Lung (tissue), 12 donors: ENCODE measurements around the gene MSMP. TPM values are rescaled to one million over a fixed set of nuclear protein-coding genes. Genes with fewer than 3 reads are reported as not detected.

Experiments
- ATAC-seq: fragments of 200-7000 bp; cut with Tn5 transposase; one replicate; pipeline ENCODE4 v1.9.1; 2020; ENCODE audit warnings: moderate number of reproducible peaks; ENCODE audit not compliant: insufficient read depth, low FRiP score
- DNase-seq, 3 donors: peaks; one replicate each; pipeline ENCODE4 v3.0.0-alpha.2; 2013 to 2017
- H3K27ac ChIP-seq, 2 donors: one replicate each; pipeline ENCODE4 v1.5.1; 2013; ENCODE audit warnings: mild to moderate bottlenecking in 2 of 2, moderate library complexity in 2 of 2, control low read depth in 1 of 2, inconsistent platforms in 1 of 2, low read depth in 1 of 2, low read length in 1 of 2
- H3K27me3 ChIP-seq, 3 donors: one replicate each; pipeline ENCODE4 v1.5.1; 2013; ENCODE audit warnings: low read length in 2 of 3; ENCODE audit not compliant: control insufficient read depth in 3 of 3, insufficient read depth in 3 of 3
- H3K36me3 ChIP-seq, 4 donors: one replicate each; pipeline ENCODE4 v1.5.1; 2013; ENCODE audit warnings: low read length in 4 of 4, mild to moderate bottlenecking in 1 of 4, moderate library complexity in 1 of 4; ENCODE audit not compliant: control insufficient read depth in 4 of 4, insufficient read depth in 4 of 4
- H3K4me1 ChIP-seq, 5 donors: one replicate each; pipeline ENCODE4 v1.5.1; 2013; ENCODE audit warnings: low read length in 5 of 5, mild to moderate bottlenecking in 2 of 5, moderate library complexity in 1 of 5; ENCODE audit not compliant: control insufficient read depth in 5 of 5, insufficient read depth in 5 of 5
- H3K4me3 ChIP-seq: one replicate; pipeline ENCODE4 v1.5.1; 2013; ENCODE audit warnings: mild to moderate bottlenecking, control low read depth, moderate library complexity
- H3K9ac ChIP-seq, 2 donors: one replicate each; pipeline ENCODE4 v1.5.1; 2013; ENCODE audit warnings: low read length in 2 of 2, control low read depth in 1 of 2; ENCODE audit not compliant: insufficient read depth in 1 of 2
- H3K9me3 ChIP-seq, 4 donors: one replicate each; pipeline ENCODE4 v1.5.1; 2013; ENCODE audit warnings: low read length in 3 of 4, mild to moderate bottlenecking in 1 of 4, moderate library complexity in 1 of 4; ENCODE audit not compliant: control insufficient read depth in 4 of 4, insufficient read depth in 3 of 4
- WGBS, 2 donors: extraction: QIAGEN DNeasy Blood & Tissue Kit; methylation state at CpG; one replicate each; pipeline ENCODE4 v1.1.7; 2013; 5-methylcytosine and 5-hydroxymethylcytosine counted together
- polyA plus RNA-seq, 2 donors: library from polyadenylated mRNA; stranded (reverse); fragments of 200-250 nt; gene quantifications; one replicate each; pipeline ENCODE4 v1.2.1, GENCODE V29; 2013
- total RNA-seq, 2 donors: library from RNA; depleted of rRNA in 1 of 2; stranded (reverse); fragments of >200 nt in 1 of 2; gene quantifications; one replicate each; pipeline ENCODE4 v1.2.1, GENCODE V29; 2014 to 2021
- TF ChIP-seq, protein P1 (sequence below): IDR thresholded peaks from 2 replicates; pipeline ENCODE4 v1.5.1; 2012; ENCODE audit warnings: mild to moderate bottlenecking; ENCODE audit errors: control extremely low read depth, extremely low read depth
- donor health status: control.
- donor health status: control.
- donor health status: Bipolar disorder and iron deficiency.
- donor health status: healthy.
- donor health status: DM: yes; HTN: yes; CAD: no.

MSMP gene
- total and polyA plus RNA-seq, 4 donors: 0.62 to 1.6 (median 1.2) TPM; not detected in 1

DNA sequence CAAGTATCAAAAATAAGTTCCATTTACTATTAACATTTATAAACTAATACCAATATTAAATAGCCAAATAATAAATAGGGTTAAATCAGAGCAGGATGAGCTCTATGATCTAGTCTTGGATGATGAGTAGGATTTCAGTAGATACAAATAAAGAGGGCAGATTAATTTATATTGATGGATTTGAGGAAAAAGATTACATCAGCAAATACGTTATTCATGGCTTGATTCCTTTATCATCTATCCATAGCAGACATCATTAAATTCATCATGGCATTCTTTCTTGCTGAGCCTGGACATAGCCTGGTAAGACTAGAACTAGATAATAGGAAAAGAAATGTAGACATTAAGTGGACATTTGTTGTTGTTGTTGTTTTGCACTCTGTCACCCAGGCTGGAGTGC, 13.4 kb upstream of the MSMP start:
- DNase-seq (no peak), ATAC-seq (no peak)
- H3K36me3 ChIP-seq: no peaks in the 10 kb centered on the region
- H3K4me1 ChIP-seq: peaks cover 2 to 23% (median 17%) of the 10 kb centered on the region in 5 donors
- no peak overlapping the region for H3K9ac ChIP-seq
- H3K27ac ChIP-seq: no peak overlapping the region
- no peaks in the 10 kb centered on the region for H3K9me3 ChIP-seq
- H3K27me3 ChIP-seq: no peaks in the 10 kb centered on the region
- TF ChIP-seq, protein P1, sequence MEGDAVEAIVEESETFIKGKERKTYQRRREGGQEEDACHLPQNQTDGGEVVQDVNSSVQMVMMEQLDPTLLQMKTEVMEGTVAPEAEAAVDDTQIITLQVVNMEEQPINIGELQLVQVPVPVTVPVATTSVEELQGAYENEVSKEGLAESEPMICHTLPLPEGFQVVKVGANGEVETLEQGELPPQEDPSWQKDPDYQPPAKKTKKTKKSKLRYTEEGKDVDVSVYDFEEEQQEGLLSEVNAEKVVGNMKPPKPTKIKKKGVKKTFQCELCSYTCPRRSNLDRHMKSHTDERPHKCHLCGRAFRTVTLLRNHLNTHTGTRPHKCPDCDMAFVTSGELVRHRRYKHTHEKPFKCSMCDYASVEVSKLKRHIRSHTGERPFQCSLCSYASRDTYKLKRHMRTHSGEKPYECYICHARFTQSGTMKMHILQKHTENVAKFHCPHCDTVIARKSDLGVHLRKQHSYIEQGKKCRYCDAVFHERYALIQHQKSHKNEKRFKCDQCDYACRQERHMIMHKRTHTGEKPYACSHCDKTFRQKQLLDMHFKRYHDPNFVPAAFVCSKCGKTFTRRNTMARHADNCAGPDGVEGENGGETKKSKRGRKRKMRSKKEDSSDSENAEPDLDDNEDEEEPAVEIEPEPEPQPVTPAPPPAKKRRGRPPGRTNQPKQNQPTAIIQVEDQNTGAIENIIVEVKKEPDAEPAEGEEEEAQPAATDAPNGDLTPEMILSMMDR: no peak
- WGBS, 2 donors: 88 to 95% methylated on average over 1 of the region's 1 CpG
- no peak overlapping the region for H3K4me3 ChIP-seq

DNA sequence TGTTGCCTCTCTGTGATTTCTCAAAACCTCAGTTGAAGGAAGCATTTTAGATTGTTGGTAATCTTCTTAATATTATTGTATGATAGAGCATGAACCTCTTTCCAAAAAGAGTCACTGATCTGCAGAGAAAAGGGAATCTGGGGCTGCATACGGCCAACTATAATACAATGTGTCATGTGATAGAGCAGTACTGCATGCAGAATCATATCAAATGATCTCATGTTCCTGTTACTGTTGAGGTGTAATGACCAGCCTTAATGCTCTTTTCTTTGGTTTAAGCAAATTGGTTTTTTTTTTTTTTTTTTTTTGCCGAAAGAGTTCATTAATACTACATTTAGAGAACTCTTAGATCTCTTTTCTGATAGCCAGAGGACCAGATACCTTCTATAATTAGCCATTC, 12.9 kb upstream of the MSMP start:
- Histone ChIP-seq H3K27ac (no peak overlapping the region), H3K27me3 (no peaks in the 10 kb centered on the region), H3K36me3 (no peaks in the 10 kb centered on the region), H3K4me1 (peaks cover 2 to 20% (median 15%) of the 10 kb centered on the region in 5 donors), H3K4me3 (no peak overlapping the region), H3K9ac (no peak overlapping the region), H3K9me3 (no peaks in the 10 kb centered on the region)
- no peak for DNase-seq
- 74 to 97% methylated on average over 2 of the region's 2 CpGs for WGBS, 2 donors
- no peak for ATAC-seq
- TF ChIP-seq, protein P1: no peak

DNA sequence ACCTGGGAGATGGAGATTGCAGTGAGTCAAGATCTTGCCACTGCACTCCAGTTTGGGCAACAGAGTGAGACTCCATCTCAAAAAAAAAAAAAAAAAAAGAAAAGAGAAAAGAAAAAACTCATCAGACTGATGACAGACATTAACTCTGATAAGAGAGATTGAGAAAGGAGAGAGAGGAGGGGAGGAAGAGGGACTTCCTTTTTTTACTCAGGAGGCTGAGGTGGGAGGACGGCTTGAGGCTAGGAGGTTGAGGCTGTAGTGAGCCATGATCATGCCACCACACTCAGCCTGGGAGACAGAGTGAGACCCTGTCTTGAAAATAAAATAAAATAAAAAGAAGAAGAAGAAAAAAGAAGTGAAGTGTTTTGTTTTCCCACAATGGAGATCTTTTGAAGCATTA, 9.7 kb upstream of the MSMP start:
- H3K9me3 ChIP-seq: no peaks in the 10 kb centered on the region
- no peak for ATAC-seq
- H3K27me3 ChIP-seq: no peaks in the 10 kb centered on the region
- peaks cover 0 to 1% (median 0%) of the 10 kb centered on the region in 4 donors for H3K36me3 ChIP-seq
- H3K9ac ChIP-seq: no peak overlapping the region
- WGBS, 2 donors: 86 to 88% methylated on average over 1 of the region's 1 CpG
- no peak overlapping the region for H3K27ac ChIP-seq
- TF ChIP-seq, protein P1: no peak
- H3K4me3 ChIP-seq: no peak overlapping the region
- peaks cover 0 to 13% (median 3%) of the 10 kb centered on the region in 5 donors for H3K4me1 ChIP-seq
- DNase-seq: no peak

DNA sequence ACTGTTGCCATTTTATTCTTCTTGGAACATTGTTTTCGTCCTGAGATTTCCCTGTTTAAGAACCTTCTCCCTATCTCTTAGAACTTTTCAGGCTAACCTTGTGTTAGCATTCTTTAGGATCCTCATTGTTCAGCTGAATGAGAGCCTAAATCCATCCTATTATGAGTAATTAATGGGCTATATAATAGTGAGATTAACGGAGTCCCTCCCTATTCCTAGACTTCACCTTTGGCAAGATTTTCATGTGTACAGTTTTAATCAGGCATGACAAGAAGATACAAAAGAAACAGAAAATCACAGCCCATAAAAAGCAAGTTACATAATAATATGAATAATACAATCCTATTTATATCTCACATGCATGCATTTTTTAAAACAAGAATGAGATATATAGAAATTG, 9.1 kb upstream of the MSMP start:
- TF ChIP-seq, protein P1: no peak
- ATAC-seq (no peak), DNase-seq (no peak)
- no peak overlapping the region for H3K27ac ChIP-seq
- peaks cover 0 to 13% (median 4%) of the 10 kb centered on the region in 5 donors for H3K4me1 ChIP-seq
- WGBS, 2 donors: 86 to 95% methylated on average over 2 of the region's 2 CpGs
- no peaks in the 10 kb centered on the region for H3K27me3 ChIP-seq
- H3K9ac ChIP-seq: no peak overlapping the region
- H3K9me3 ChIP-seq: no peaks in the 10 kb centered on the region
- H3K4me3 ChIP-seq: no peak overlapping the region
- peaks cover 0 to 1% (median 0%) of the 10 kb centered on the region in 4 donors for H3K36me3 ChIP-seq
